WTC11 (cell line): ENCODE measurements around the gene ESYT2. TPM values are rescaled to one million over a fixed set of nuclear protein-coding genes. Genes with fewer than 3 reads are reported as not detected.

Experiments
- ATAC-seq: fragments of 200-7000 bp; cut with Tn5 transposase; 2 replicates; pipeline ENCODE4 v1.10.0; 2021; ENCODE audit warnings: mild to moderate bottlenecking, moderate library complexity
- CTCF ChIA-PET: fragments of 300-600 bp; sonication (Branson Sonifier 250); formaldehyde crosslinking; loops from one replicate; lab custom pipeline; 2021; ENCODE audit warnings: antibody characterized with exemption; lab: Charles Lee
- POLR2A ChIA-PET: fragments of 350-600 bp; sonication (Branson Sonifier 250); formaldehyde crosslinking; loops from one replicate; lab custom pipeline; 2021; ENCODE audit warnings: antibody characterized with exemption; lab: Charles Lee
- DNase-seq: peaks from one replicate; pipeline ENCODE4 v3.0.0; 2021; ENCODE audit warnings: low spot score
- H3K27ac Mint-ChIP-seq: 2 replicates; pipeline ENCODE4 v1.8.0; 2021; ENCODE audit warnings: mixed read lengths
- H3K27me3 Mint-ChIP-seq: 2 replicates; pipeline ENCODE4 v1.8.0; 2021; ENCODE audit warnings: low read depth, mild to moderate bottlenecking, moderate library complexity, mixed read lengths
- H3K36me3 Mint-ChIP-seq: 2 replicates; pipeline ENCODE4 v1.8.0; 2021; ENCODE audit warnings: mixed read lengths
- H3K4me1 Mint-ChIP-seq: 2 replicates; pipeline ENCODE4 v1.8.0; 2022; ENCODE audit warnings: mixed read lengths
- H3K4me3 Mint-ChIP-seq: 2 replicates; pipeline ENCODE4 v1.8.0; 2021; ENCODE audit warnings: mild to moderate bottlenecking, moderate library complexity, mixed read lengths
- H3K9me3 Mint-ChIP-seq: 2 replicates; pipeline ENCODE4 v1.8.0; 2021; ENCODE audit warnings: mixed read lengths
- ATF6 ChIP-seq: sonication (generic); formaldehyde crosslinking; IDR thresholded peaks from 2 replicates; pipeline ENCODE4 v1.8.1; 2023; ENCODE audit warnings: mild to moderate bottlenecking, missing genetic modification reagents
- FOXP1 ChIP-seq: sonication (generic); formaldehyde crosslinking; IDR thresholded peaks from 2 replicates; pipeline ENCODE4 v1.8.0; 2022; ENCODE audit warnings: missing genetic modification reagents, mild to moderate bottlenecking, moderate library complexity, borderline replicate concordance
- HMGA2 ChIP-seq: fragments of 250-450 bp; sonication (Bioruptor Pico); IDR thresholded peaks from 2 replicates; pipeline ENCODE4 v1.4.0; 2021; ENCODE audit warnings: mild to moderate bottlenecking, moderate library complexity
- HMGXB4 ChIP-seq: sonication (generic); formaldehyde crosslinking; IDR thresholded peaks from 2 replicates; pipeline ENCODE4 v1.8.1; 2023; ENCODE audit warnings: mild to moderate bottlenecking, moderate library complexity, missing genetic modification reagents
- NR3C1 ChIP-seq: sonication (generic); formaldehyde crosslinking; conservative IDR thresholded peaks from 2 replicates; pipeline ENCODE4 v1.8.1; 2023; ENCODE audit warnings: low read depth, mild to moderate bottlenecking, missing genetic modification reagents
- OVOL2 ChIP-seq: fragments of 250-450 bp; sonication (Bioruptor Pico); IDR thresholded peaks from 2 replicates; pipeline ENCODE4 v1.9.0; 2021; ENCODE audit warnings: mild to moderate bottlenecking, borderline replicate concordance
- SMAD4 ChIP-seq: sonication (generic); formaldehyde crosslinking; IDR thresholded peaks from 2 replicates; pipeline ENCODE4 v1.8.0; 2022; ENCODE audit warnings: mild to moderate bottlenecking, missing genetic modification reagents
- SOX15 ChIP-seq: fragments of 250-450 bp; sonication (Bioruptor Pico); IDR thresholded peaks from 2 replicates; pipeline ENCODE4 v1.9.0; 2021; ENCODE audit warnings: mild to moderate bottlenecking
- TP53 ChIP-seq: sonication (generic); formaldehyde crosslinking; IDR thresholded peaks from 2 replicates; pipeline ENCODE4 v1.8.1; 2023; ENCODE audit warnings: mild to moderate bottlenecking, missing genetic modification reagents
- ZNF138 ChIP-seq: sonication (generic); formaldehyde crosslinking; conservative IDR thresholded peaks from 2 replicates; pipeline ENCODE4 v1.8.1; 2022; ENCODE audit warnings: mild to moderate bottlenecking, moderate library complexity, missing genetic modification reagents
- ZNF396 ChIP-seq: fragments of 250-450 bp; sonication (Bioruptor Pico); IDR thresholded peaks from 2 replicates; pipeline ENCODE4 v1.8.0; 2021; ENCODE audit warnings: mild to moderate bottlenecking, moderate library complexity, borderline replicate concordance
- ZNF423 ChIP-seq: fragments of 250-450 bp; sonication (Bioruptor Pico); IDR thresholded peaks from 2 replicates; pipeline ENCODE4 v2.1.2; 2022; ENCODE audit warnings: mild to moderate bottlenecking, moderate library complexity
- ZNF425 ChIP-seq: fragments of 250-450 bp; sonication (Bioruptor Pico); conservative IDR thresholded peaks from 2 replicates; pipeline ENCODE4 v1.9.0; 2021; ENCODE audit warnings: mild to moderate bottlenecking
- ZNF671 ChIP-seq: fragments of 250-450 bp; sonication (Bioruptor Pico); IDR thresholded peaks from 2 replicates; pipeline ENCODE4 v1.8.0; 2021; ENCODE audit warnings: mild to moderate bottlenecking
- total RNA-seq: library from RNA; stranded (reverse); gene quantifications from 3 replicates; pipeline ENCODE4 v1.2.3, GENCODE V29; 2021
- TF ChIP-seq, protein P1 (sequence below): sonication (generic); formaldehyde crosslinking; IDR thresholded peaks from 2 replicates; pipeline ENCODE4 v1.8.1; 2022; ENCODE audit warnings: mild to moderate bottlenecking, missing genetic modification reagents, moderate library complexity, borderline replicate concordance
- TF ChIP-seq, protein P2 (sequence below): sonication (generic); formaldehyde crosslinking; IDR thresholded peaks from 2 replicates; pipeline ENCODE4 v1.8.1; 2022; ENCODE audit warnings: low read depth, missing genetic modification reagents, borderline replicate concordance

The ESYT2 gene
- total RNA-seq, 1 experiment from 2014 or later = 45.1 TPM

DNA sequence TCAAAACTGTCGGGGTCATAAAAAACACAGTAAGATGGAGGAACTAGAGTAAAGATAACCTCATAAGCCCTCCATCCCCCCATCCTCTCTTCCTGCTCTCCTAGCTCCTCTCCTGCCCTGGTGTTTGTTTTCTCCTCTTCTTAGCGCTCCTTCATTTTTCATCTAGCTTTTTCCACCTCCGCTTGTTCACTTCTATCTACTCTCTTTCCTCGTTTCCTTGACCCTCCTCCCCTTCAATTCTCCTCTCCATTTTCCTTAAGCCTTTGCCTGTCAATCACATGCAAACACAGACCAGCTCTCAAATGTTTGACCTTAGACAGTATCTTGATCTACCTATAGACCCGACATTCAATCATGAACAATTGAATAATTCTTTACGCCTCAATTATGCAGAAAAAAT lies 134.7 kb downstream of the ESYT2 start:
- Mint-ChIP-seq H3K27ac (peak overlapping the region; percentile 77; the same call in 1 of the 2 replicates), H3K9me3 (no peaks in the 10 kb centered on the region), H3K4me1 (peaks cover 8% of the 10 kb centered on the region), H3K4me3 (no peak overlapping the region), H3K27me3 (no peaks in the 10 kb centered on the region; the same call in 1 of the 2 replicates), H3K36me3 (peaks cover 73% of the 10 kb centered on the region)
- TF ChIP-seq SOX15 (CRISPR knock-in tag) (no peak), NR3C1 (no peak), HMGXB4 (no peak), FOXP1 (CRISPR knock-in tag) (no peak), ZNF425 (CRISPR knock-in tag) (no peak), SMAD4 (CRISPR knock-in tag) (no peak)
- CTCF ChIA-PET = no interaction called here
- no peak for DNase-seq
- POLR2A ChIA-PET = no interaction called here
- no peak for ATAC-seq

DNA sequence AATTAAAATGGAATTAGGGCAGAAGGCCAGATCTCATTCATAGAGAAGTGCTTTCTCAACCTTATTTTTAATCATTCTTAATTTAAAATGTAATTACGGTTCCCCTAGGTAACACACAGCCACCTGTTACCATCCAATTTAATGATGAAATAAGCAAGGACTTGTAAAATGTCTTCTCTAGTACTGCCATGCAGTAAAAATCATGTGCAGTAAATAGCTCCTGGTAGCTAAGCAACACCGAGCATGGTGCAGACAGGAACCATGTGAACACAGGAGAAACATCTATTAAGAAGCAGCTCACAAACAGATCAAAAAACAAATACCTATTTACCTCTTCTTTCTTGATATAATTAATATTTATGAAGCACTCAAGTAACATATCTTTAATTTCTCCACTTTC lies 139.8 kb downstream of the ESYT2 start:
- ChIA-PET CTCF (interaction anchor here (1.2 kb wide), 1 partner anchor 44 kb away, joined by 3 read pairs; no protein-coding TSS in a partner anchor), POLR2A (no interaction called here)
- Mint-ChIP-seq H3K4me3 (no peak overlapping the region), H3K4me1 (no peaks in the 10 kb centered on the region), H3K27ac (no peak overlapping the region), H3K27me3 (no peaks in the 10 kb centered on the region), H3K9me3 (no peaks in the 10 kb centered on the region), H3K36me3 (peaks cover 67% of the 10 kb centered on the region)
- TF ChIP-seq TP53 (CRISPR knock-in tag) (no peak), OVOL2 (CRISPR knock-in tag) (no peak), ZNF671 (no peak)
- ATAC-seq = no peak
- no peak for DNase-seq

DNA sequence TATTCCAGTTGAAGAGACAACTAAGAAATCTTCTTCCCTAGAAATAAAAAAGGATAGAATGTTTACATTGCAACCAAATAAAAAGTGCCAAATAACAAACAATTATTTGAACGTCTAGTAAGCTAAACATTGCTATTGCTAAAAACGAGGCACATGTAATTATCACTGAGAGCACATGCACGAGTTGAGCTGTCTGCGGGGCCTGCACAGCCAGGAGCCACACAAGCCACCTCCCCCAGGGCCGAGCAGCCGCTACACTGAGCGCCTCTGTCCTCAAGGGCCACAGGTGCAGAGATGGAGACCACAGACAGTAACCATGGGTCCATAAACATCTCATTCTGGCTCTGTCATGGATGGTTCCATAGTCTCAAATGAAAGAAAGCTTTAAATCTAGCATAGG lies 141.9 kb downstream of the ESYT2 start:
- no peak for ATAC-seq
- CTCF ChIA-PET = no interaction called here
- H3K9me3 Mint-ChIP-seq = no peaks in the 10 kb centered on the region
- no peak for DNase-seq
- no peaks in the 10 kb centered on the region for H3K27me3 Mint-ChIP-seq
- no peaks in the 10 kb centered on the region for H3K4me1 Mint-ChIP-seq
- H3K36me3 Mint-ChIP-seq = peaks cover 69% of the 10 kb centered on the region
- no peak overlapping the region for H3K27ac Mint-ChIP-seq
- TF ChIP-seq ZNF423 (CRISPR knock-in tag) = no peak
- TF ChIP-seq HMGA2 (CRISPR knock-in tag) = no peak
- TF ChIP-seq ATF6 (CRISPR knock-in tag) = no peak
- no peak for TF ChIP-seq SMAD4 (CRISPR knock-in tag)
- TF ChIP-seq ZNF138 = no peak
- TF ChIP-seq FOXP1 (CRISPR knock-in tag) = no peak
- no peak for TF ChIP-seq ZNF396 (CRISPR knock-in tag)
- TF ChIP-seq, protein P1, sequence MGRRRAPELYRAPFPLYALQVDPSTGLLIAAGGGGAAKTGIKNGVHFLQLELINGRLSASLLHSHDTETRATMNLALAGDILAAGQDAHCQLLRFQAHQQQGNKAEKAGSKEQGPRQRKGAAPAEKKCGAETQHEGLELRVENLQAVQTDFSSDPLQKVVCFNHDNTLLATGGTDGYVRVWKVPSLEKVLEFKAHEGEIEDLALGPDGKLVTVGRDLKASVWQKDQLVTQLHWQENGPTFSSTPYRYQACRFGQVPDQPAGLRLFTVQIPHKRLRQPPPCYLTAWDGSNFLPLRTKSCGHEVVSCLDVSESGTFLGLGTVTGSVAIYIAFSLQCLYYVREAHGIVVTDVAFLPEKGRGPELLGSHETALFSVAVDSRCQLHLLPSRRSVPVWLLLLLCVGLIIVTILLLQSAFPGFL = no peak
- TF ChIP-seq, protein P2, sequence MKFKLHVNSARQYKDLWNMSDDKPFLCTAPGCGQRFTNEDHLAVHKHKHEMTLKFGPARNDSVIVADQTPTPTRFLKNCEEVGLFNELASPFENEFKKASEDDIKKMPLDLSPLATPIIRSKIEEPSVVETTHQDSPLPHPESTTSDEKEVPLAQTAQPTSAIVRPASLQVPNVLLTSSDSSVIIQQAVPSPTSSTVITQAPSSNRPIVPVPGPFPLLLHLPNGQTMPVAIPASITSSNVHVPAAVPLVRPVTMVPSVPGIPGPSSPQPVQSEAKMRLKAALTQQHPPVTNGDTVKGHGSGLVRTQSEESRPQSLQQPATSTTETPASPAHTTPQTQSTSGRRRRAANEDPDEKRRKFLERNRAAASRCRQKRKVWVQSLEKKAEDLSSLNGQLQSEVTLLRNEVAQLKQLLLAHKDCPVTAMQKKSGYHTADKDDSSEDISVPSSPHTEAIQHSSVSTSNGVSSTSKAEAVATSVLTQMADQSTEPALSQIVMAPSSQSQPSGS (CRISPR knock-in tag) = no peak
- POLR2A ChIA-PET = no interaction called here
- H3K4me3 Mint-ChIP-seq = no peak overlapping the region
